GM18951 (cell line): ENCODE data around the gene AOPEP.

Source experiments
- POLR2A ChIP-seq: IDR thresholded peaks from 4 replicates; pipeline ENCODE4 v1.6.1; 2011; ENCODE audit warnings: mild to moderate bottlenecking; ENCODE audit not compliant: insufficient read length, insufficient read depth; ENCODE audit errors: extremely low read depth
- in situ Hi-C: fragments of 300-500 bp; cut with MboI; formaldehyde crosslinking; loops from one replicate; pipeline ENCODE4 v1.12.0; 2022; ENCODE audit warnings: low sequenced_read_pairs, mixed read lengths, inconsistent platforms; ENCODE audit not compliant: unreplicated experiment

The AOPEP gene

GRCh38 chr9:94721754-94722153 is 4.7 kb upstream of the AOPEP start:
- in situ Hi-C loops: no loop called here
- TF ChIP-seq POLR2A: no peak

DNA sequence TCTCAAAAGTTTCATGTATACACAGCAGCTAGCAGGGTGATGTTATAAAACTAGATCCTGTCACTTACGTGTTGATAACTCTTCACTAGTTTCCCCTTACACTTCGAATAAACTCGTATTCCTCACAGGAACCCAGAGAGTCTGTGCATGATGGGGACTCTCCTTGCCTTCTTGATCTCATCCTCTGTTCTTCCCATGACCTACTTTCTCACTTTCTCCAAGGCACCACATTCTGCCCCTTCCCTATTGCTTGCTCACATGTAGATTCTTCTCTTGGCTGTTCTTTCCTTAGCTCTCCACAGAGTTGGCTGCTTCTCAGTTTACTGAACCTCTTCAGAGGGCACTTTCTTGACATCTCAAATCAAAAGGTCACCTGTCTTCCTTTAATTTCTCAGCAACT is 1.2 kb upstream of the AOPEP start:
- in situ Hi-C loops: no loop called here

DNA sequence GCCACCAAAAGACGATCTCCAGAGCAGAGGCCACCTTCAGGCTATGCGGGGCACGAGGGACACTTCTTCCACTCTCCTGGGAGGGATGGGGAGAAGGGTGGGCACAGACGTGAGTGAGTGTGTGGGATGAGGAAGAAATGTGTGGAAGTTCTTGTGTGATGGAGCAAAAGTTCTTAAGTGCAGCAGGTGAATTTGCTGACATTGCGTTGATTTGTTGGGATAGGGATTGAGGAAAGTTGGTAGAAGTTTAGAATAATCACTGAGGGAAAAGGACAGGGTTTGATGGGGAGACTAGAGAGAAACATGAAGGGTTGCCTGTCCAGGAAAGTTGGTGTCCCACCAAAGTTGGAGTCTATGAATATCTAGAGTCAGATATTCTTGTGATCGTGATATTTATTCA is 2.2 kb downstream of the AOPEP start:
- in situ Hi-C loops: no loop called here

More for the DNA sequence above, 1.2 kb upstream of the AOPEP start:
- no peak for TF ChIP-seq POLR2A

DNA sequence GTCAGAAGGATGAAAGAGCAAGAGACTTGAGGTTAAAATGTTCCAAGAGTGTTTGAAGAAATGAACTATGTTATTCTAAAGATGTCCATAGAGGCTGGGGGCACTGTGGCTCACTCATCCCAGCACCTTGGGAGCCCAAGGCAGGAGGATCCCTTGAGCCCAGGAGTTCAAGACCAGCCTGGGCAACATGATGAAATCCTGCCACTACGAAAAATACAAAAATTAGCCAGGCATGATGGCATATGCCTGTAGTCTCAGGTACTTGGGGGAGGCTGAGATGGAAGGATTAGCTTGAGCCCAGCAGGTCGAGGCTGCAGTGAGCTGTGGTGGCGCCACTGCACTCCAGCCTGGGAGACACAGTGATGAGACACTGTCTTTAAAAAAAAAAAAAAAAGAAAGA is 2.7 kb downstream of the AOPEP start:
- in situ Hi-C loops: no loop called here
- TF ChIP-seq POLR2A: no peak

More for the DNA sequence above, 2.2 kb downstream of the AOPEP start:
- no peak for TF ChIP-seq POLR2A

- no peak for TF ChIP-seq POLR2A
- in situ Hi-C loops: no loop called here
Measured at GRCh38 chr9:94734054-94734754, 7.7 kb downstream of the AOPEP start.

GRCh38 chr9:94736759-94737158 is 10.3 kb downstream of the AOPEP start:
- in situ Hi-C loops: no loop called here
- no peak for TF ChIP-seq POLR2A

DNA sequence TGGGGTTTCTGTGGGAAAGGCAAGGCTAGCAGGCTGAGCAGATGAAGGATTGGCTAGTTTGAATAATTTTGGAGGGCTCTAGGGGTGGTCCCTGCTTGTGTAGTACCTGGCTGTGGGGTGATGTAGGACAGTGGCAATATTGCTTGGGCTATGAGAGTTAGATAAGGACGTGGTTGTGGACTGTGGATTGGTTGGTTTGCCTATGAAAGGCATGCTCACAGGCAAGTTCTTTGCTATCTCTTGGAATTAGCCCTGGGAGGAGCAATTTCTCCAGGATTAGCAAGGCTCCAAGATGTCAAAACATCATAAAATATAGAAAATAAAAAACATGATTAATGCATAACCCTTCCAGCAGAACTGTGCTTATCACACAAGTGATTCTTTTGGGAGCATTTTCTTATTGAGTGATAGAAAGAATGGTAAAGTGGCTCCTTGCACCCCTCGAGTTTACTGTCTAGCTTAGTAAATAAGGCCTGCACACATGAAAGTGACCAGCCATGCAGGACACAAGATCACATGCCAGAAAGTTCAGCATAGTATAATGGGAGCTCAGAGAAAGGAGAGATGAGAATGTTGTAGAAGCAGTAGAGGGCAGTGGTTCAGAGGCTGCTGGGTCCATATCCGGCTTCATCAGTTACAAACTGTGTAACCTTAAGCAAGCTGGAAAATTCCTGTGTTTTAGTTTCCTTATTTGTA is 13.8 kb downstream of the AOPEP start:
- in situ Hi-C loops: no loop called here

GRCh38 chr9:94741866-94742265 is 15.4 kb downstream of the AOPEP start:
- no peak for TF ChIP-seq POLR2A
- in situ Hi-C loops: no loop called here

More for the DNA sequence above, 13.8 kb downstream of the AOPEP start:
- TF ChIP-seq POLR2A: no peak

DNA sequence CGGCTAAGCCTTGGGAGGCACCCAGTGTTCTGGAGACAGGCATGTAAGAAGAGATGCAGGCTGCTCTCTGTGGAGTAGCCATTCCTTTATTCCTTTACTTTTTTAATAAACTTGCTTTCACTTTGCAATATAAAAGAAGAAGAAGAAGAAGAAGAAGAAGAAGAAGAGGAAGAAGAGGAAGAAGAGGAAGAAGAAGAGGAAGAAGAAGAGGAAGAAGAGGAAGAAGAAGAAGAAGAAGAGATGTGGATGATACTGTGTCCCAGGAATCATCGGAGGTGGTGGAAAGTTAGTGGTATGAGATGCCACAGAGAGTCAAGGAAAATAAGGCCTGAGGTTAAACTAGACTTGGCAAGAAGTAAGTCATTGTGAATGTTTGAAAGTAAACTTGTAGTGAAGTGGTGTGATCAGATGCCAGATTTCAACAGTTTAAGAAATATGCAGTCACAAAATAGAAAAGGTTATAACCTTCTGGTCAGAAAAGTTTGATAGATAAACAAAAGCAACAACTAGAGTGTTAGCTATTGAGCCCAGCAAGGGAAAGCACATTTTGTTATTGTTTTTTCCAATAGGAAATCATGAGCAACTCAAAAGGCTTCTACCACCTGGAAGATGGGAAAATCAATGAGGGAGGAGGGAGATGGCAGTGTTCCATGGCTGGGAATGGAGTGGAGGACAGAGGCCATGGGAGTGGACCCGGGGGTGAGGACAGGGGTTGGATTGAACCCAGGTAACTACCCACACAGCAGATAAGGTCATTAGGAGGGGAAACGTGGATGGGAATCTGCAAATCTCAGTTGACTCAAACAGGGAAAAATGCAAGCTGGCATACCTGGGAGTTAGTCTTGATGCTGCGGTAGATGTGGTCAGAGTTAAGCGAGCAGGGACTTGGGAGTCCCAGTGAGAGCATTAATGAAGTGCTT is 16.8 kb downstream of the AOPEP start:
- TF ChIP-seq POLR2A: no peak
- in situ Hi-C loops: no loop called here

DNA sequence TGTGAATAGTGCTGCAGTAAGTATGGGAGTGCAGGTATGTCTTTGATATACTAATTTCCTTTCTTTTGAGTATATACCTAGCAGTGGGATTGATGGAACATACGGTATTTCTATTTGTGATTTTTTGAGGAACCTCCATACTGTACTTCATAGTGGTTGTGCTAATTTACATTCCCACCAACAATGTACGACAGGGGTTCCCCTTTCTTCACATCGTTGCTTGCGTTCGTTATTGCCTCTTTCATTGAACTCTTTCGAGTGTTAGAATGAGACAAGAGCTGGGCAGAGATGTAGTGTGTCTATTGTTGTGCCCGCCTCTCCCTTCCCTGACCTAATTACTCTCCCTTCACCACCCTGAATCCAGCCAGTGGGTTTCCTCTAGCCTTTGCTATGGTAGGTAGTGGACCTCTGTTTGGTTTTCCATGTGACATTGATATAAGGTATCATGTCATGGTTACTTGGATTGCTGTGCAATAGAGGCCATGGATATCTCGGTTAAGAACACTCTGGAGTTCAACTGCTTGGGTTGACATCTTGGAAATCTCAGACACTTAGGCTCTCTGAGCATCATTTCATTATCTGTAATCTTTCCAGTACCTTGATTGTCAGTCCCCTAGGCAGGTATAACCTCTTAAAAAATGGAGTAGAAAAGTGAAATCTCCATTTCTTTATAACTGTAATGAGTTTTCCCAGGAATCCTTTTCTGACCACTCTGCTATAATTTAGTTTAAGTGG is 19.5 kb downstream of the AOPEP start:
- in situ Hi-C loops: no loop called here
- TF ChIP-seq POLR2A: no peak

- in situ Hi-C loops: no loop called here
- TF ChIP-seq POLR2A: no peak
Measured at GRCh38 chr9:94746541-94747370, 20.3 kb downstream of the AOPEP start.

DNA sequence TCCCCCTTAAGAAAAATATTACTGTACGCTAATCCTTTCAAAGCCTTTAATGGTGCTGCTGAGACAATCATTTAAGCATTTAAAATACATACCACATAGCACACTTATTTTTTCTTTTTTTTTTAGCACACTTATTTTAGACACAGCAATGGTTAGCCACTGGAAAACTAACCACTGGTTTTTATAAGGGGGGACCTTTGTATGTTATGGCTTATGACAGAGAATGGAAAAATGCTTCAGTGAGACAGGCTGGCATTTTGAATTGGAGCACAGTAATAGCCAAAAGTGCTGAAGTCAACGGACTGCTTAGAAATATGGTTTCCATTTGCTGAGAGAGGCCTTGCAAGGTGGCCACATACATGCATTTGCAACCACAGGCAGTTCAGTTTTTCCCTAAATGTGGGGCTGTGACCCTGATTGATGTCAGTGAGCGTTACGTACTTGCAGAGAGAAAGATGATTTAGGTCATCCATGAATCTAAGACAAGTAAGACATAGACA is 28.5 kb downstream of the AOPEP start:
- TF ChIP-seq POLR2A: no peak
- in situ Hi-C loops: no loop called here
